Pancreas (tissue), 10 donors: ENCODE data around the gene ASAH2. TPM values are rescaled to one million over a fixed set of nuclear protein-coding genes. Genes with fewer than 3 reads are reported as not detected.

Source experiments
- ATAC-seq, 4 donors: fragments of 200-7000 bp; cut with Tn5 transposase; one replicate each; pipeline versions ENCODE4 v1.8.0 to v1.9.1; 2020; ENCODE audit warnings: mild to moderate bottlenecking in 4 of 4, moderate library complexity in 4 of 4
- DNase-seq, 6 donors: peaks; one replicate each; pipeline ENCODE4 v3.0.0-alpha.2; 2020
- FAIRE-seq: peaks from 2 replicates; lab custom pipeline; 2012; peaks lifted over from hg19 to GRCh38; lab: Jason Lieb, UNC
- H3K27ac ChIP-seq, 4 donors: fragments of 200-600 bp; sonication (generic); 1 replicate in 3 of 4; 2 replicates in 1 of 4; pipeline versions ENCODE4 v1.5.0 to v1.8.0; 2020
- H3K27me3 ChIP-seq, 4 donors: fragments of 200-600 bp; one replicate each; pipeline ENCODE4 v1.8.0; 2021
- H3K36me3 ChIP-seq, 3 donors: fragments of 200-600 bp; sonication (generic) in 1 of 3; one replicate each; pipeline versions ENCODE4 v1.5.0 to v1.8.0; 2020 to 2021
- H3K4me1 ChIP-seq, 3 donors: fragments of 200-600 bp; one replicate each; pipeline ENCODE4 v1.8.0; 2021
- H3K4me3 ChIP-seq, 4 donors: fragments of 200-600 bp; sonication (generic) in 2 of 4; one replicate each; pipeline versions ENCODE4 v1.5.0 to v1.8.0; 2020 to 2021
- H3K9me3 ChIP-seq, 4 donors: fragments of 200-600 bp; one replicate each; pipeline ENCODE4 v1.8.0; 2021
- CTCF ChIP-seq, 4 donors: fragments of 200-600 bp; sonication (generic) in 3 of 4; IDR thresholded peaks; one replicate each; pipeline versions ENCODE4 v1.5.0 to v1.8.0; 2021; ENCODE audit warnings: antibody characterized with exemption in 4 of 4
- WGBS, 2 donors: extraction: QIAGEN DNeasy Blood & Tissue Kit; methylation state at CpG; one replicate each; pipeline ENCODE4 v1.1.7; 2013; 5-methylcytosine and 5-hydroxymethylcytosine counted together
- intact Hi-C, 3 donors: fragments of 100-400 bp; cut with DNase I; formaldehyde crosslinking; loops; one replicate each; pipeline versions ENCODE4 v1.11.1 to v1.14.2; 2022
- polyA plus RNA-seq, 2 donors: library from polyadenylated mRNA; stranded (reverse); fragments of 200-250 nt; gene quantifications; one replicate each; pipeline ENCODE4 v1.2.3, GENCODE V29; 2013
- total RNA-seq, 6 donors: library from RNA; stranded (reverse); fragmentation: NEBNext Ultra II Directional in 4 of 6; extraction: Animal tissue kit (Norgen Biotek cat#: 25700) in 4 of 6; gene quantifications; one replicate each; pipeline versions ENCODE4 v1.2.1 to v1.2.4, GENCODE V29; 2021 to 2023
- donor health status: healthy with polysubstance abuse.
- donor health status: DM: no; HTN: no; CAD: no; lungs with moderate emphysema.
- donor health status: DM: no; HTN: no; CAD: no.
- donor health status: control.
- donor health status: control.
- donor health status: Bipolar disorder and iron deficiency.
- donor health status: DM: yes; HTN: yes; CAD: no.
- donor health status: DM: no; HTN: no; CAD: no.
- donor health status: DM: no; HTN: no; CAD: no.
- donor health status: DM: yes; HTN: yes; CAD: no.

ASAH2 gene
- total and polyA plus RNA-seq, 8 donors: 0.15 to 3.6 (median 1.2) TPM

GRCh38 chr10:50231515-50232260 lies 19.6 kb downstream of the ASAH2 start:
- intact Hi-C loops: no loop called here
- Histone ChIP-seq H3K27me3 (no peaks in the 10 kb centered on the region), H3K4me3 (no peak overlapping the region), H3K27ac (no peak overlapping the region), H3K4me1 (peaks cover 4 to 7% (median 7%) of the 10 kb centered on the region in 3 donors), H3K9me3 (no peaks in the 10 kb centered on the region), H3K36me3 (no peaks in the 10 kb centered on the region)
- DNase-seq (no peak), FAIRE-seq (no peak), ATAC-seq (no peak)
- TF ChIP-seq CTCF (IDR thresholded peaks at IDR 0.05): no peak

- no peaks in the 10 kb centered on the region for H3K27me3 ChIP-seq
- peaks cover 0 to 6% (median 0%) of the 10 kb centered on the region in 3 donors for H3K4me1 ChIP-seq
- TF ChIP-seq CTCF (IDR thresholded peaks at IDR 0.05): no peak
- 89 to 94% methylated on average over 1 of the region's 1 CpG for WGBS, 2 donors
- FAIRE-seq (no peak), ATAC-seq (no peak), DNase-seq (no peak)
- no peaks in the 10 kb centered on the region for H3K9me3 ChIP-seq
- no peak overlapping the region for H3K4me3 ChIP-seq
- no peaks in the 10 kb centered on the region for H3K36me3 ChIP-seq
- intact Hi-C loops: loop anchor here in 1 of 3 donors (10.0 kb wide), 1 partner anchor 635 kb away; no protein-coding TSS in a partner anchor
- no peak overlapping the region for H3K27ac ChIP-seq
Measured at GRCh38 chr10:50229460-50229859, 21.9 kb downstream of the ASAH2 start.

GRCh38 chr10:50228672-50229071 lies 22.6 kb downstream of the ASAH2 start:
- intact Hi-C loops: loop anchor here in 1 of 3 donors (10.0 kb wide), 1 partner anchor 634 kb away; no protein-coding TSS in a partner anchor

GRCh38 chr10:50226610-50227009 lies 24.7 kb downstream of the ASAH2 start:
- H3K27me3 ChIP-seq: no peaks in the 10 kb centered on the region
- peaks cover 0 to 4% (median 0%) of the 10 kb centered on the region in 3 donors for H3K4me1 ChIP-seq
- intact Hi-C loops: loop anchor here in 1 of 3 donors (10.0 kb wide), 1 partner anchor 632 kb away; no protein-coding TSS in a partner anchor
- DNase-seq: no peak
- H3K4me3 ChIP-seq: no peak overlapping the region
- no peaks in the 10 kb centered on the region for H3K36me3 ChIP-seq
- no peak for TF ChIP-seq CTCF (IDR thresholded peaks at IDR 0.05)
- 18 to 32% methylated on average over 1 of the region's 1 CpG for WGBS, 2 donors
- FAIRE-seq: no peak
- H3K27ac ChIP-seq: no peak overlapping the region
- no peaks in the 10 kb centered on the region for H3K9me3 ChIP-seq
- ATAC-seq: no peak

More at GRCh38 chr10:50228672-50229071, 22.6 kb downstream of the ASAH2 start:
- FAIRE-seq: no peak
- DNase-seq: no peak
- H3K4me3 ChIP-seq: no peak overlapping the region
- TF ChIP-seq CTCF (IDR thresholded peaks at IDR 0.05): no peak
- H3K27me3 ChIP-seq: no peaks in the 10 kb centered on the region
- no peak for ATAC-seq
- 67 to 97% methylated on average over 4 of the region's 4 CpGs for WGBS, 2 donors
- H3K36me3 ChIP-seq: no peaks in the 10 kb centered on the region
- no peaks in the 10 kb centered on the region for H3K9me3 ChIP-seq
- peaks cover 0 to 4% (median 0%) of the 10 kb centered on the region in 3 donors for H3K4me1 ChIP-seq
- H3K27ac ChIP-seq: no peak overlapping the region
